ENCODE data around the gene PHACTR2.

The PHACTR2 gene

DNA sequence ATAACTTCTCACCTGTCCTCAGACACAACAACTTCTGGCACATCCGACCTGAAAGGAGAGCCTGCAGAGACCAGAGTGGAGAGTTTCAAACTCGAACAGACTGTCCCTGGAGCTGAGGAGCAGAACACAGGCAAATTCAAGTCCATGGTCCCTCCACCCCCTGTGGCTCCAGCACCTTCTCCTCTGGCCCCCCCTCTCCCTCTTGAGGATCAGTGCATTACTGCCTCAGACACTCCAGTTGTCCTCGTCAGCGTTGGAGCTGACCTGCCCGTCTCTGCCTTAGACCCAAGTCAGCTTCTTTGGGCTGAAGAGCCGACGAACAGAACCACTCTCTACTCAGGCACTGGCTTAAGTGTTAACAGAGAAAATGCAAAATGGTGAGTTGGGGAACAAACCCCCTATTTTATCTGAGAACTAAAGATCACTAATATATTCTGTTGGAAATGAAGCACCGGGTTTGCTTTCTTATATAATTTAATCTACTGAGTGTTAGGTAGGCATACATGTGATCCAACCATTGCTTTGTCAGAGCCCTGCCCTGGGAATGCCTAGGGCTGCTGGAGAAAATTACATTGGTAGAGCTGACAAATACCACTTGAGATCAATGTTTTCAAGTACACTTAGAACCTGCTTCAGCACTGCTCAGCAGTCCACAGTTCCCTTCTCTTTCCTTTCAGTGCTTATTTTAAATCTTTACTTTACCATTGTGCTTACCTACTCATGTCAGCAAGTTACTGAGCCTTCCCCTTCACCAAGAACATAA lies 87.8 kb downstream of the PHACTR2 start:
- no peak overlapping the region for H2AFZ ChIP-seq (ENCODE audit: low read depth, low read length)
- no peaks in the 10 kb centered on the region for H3K79me2 ChIP-seq (ENCODE audit: insufficient read depth, low read length)
- H3K9me3 ChIP-seq (ENCODE audit: insufficient read depth, low read length, severe bottlenecking) = no peaks in the 10 kb centered on the region
- no peak overlapping the region for H3K27ac ChIP-seq (ENCODE audit: low read length)
- ATAC-seq (ENCODE audit: insufficient read depth, low read depth) (no peak), DNase-seq (no peak)
- TF ChIP-seq, protein P1, sequence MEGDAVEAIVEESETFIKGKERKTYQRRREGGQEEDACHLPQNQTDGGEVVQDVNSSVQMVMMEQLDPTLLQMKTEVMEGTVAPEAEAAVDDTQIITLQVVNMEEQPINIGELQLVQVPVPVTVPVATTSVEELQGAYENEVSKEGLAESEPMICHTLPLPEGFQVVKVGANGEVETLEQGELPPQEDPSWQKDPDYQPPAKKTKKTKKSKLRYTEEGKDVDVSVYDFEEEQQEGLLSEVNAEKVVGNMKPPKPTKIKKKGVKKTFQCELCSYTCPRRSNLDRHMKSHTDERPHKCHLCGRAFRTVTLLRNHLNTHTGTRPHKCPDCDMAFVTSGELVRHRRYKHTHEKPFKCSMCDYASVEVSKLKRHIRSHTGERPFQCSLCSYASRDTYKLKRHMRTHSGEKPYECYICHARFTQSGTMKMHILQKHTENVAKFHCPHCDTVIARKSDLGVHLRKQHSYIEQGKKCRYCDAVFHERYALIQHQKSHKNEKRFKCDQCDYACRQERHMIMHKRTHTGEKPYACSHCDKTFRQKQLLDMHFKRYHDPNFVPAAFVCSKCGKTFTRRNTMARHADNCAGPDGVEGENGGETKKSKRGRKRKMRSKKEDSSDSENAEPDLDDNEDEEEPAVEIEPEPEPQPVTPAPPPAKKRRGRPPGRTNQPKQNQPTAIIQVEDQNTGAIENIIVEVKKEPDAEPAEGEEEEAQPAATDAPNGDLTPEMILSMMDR (IDR thresholded peaks at IDR 0.05; ENCODE audit: borderline replicate concordance, extremely low read depth, low read length, poor library complexity, severe bottlenecking) = no peak
- TF ChIP-seq EZH2 (IDR thresholded peaks at IDR 0.05; ENCODE audit: borderline replicate concordance, low read depth, low read length, severe bottlenecking) = no peak
- no peaks in the 10 kb centered on the region for H3K4me1 ChIP-seq (ENCODE audit: insufficient read depth, low read length)
- H3K9ac ChIP-seq (ENCODE audit: low read depth, low read length) = no peak overlapping the region
- no peaks in the 10 kb centered on the region for H3K36me3 ChIP-seq (ENCODE audit: insufficient read depth, low read length)
- H3K4me2 ChIP-seq (ENCODE audit: insufficient read depth, low read length) = no peak overlapping the region
- H4K20me1 ChIP-seq (ENCODE audit: insufficient read depth, low read length) = no peaks in the 10 kb centered on the region
- H3K27me3 ChIP-seq (ENCODE audit: insufficient read depth, low read length, poor library complexity) = no peaks in the 10 kb centered on the region
- no peak overlapping the region for H3K4me3 ChIP-seq (ENCODE audit: low read depth in 1 of 2, low read length in 2 of 2)

DNA sequence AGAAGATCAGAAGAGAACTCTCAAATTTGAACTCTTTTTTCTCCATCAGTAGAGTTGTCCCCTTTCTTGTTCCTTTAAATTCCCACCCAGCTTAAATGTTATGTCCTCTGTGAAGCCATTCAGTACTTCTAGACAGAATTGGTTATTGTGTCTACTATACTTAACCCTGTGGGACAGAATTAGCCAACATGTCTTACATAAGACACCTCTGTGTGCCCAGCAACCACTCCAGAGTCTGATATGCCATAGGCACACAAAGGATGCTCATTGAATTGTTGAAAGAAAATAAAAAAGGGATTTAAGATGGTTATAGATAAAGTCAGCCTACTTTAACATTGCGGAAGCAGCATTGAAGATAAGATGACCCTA lies 88.4 kb downstream of the PHACTR2 start:
- Histone ChIP-seq H2AFZ (ENCODE audit: low read depth, low read length) (no peak overlapping the region), H3K79me2 (ENCODE audit: insufficient read depth, low read length) (no peaks in the 10 kb centered on the region), H3K9ac (ENCODE audit: low read depth, low read length) (no peak overlapping the region), H3K4me1 (ENCODE audit: insufficient read depth, low read length) (no peaks in the 10 kb centered on the region), H3K36me3 (ENCODE audit: insufficient read depth, low read length) (no peaks in the 10 kb centered on the region), H3K27ac (ENCODE audit: low read length) (no peak overlapping the region), H4K20me1 (ENCODE audit: insufficient read depth, low read length) (no peaks in the 10 kb centered on the region), H3K9me3 (ENCODE audit: insufficient read depth, low read length, severe bottlenecking) (no peaks in the 10 kb centered on the region), H3K27me3 (ENCODE audit: insufficient read depth, low read length, poor library complexity) (no peaks in the 10 kb centered on the region), H3K4me3 (ENCODE audit: low read depth in 1 of 2, low read length in 2 of 2) (no peak overlapping the region), H3K4me2 (ENCODE audit: insufficient read depth, low read length) (no peak overlapping the region)
- ATAC-seq (ENCODE audit: insufficient read depth, low read depth) = no peak
- TF ChIP-seq EZH2 (IDR thresholded peaks at IDR 0.05; ENCODE audit: borderline replicate concordance, low read depth, low read length, severe bottlenecking) = no peak
- TF ChIP-seq, protein P1 (IDR thresholded peaks at IDR 0.05; ENCODE audit: borderline replicate concordance, extremely low read depth, low read length, poor library complexity, severe bottlenecking) = no peak
- no peak for DNase-seq

GRCh38 chr6:143767433-143767832 lies 89.7 kb downstream of the PHACTR2 start:
- TF ChIP-seq EZH2 (IDR thresholded peaks at IDR 0.05; ENCODE audit: borderline replicate concordance, low read depth, low read length, severe bottlenecking) = no peak
- TF ChIP-seq, protein P1 (IDR thresholded peaks at IDR 0.05; ENCODE audit: borderline replicate concordance, extremely low read depth, low read length, poor library complexity, severe bottlenecking) = no peak

More at GRCh38 chr6:143767433-143767832, 89.7 kb downstream of the PHACTR2 start:
- H3K4me2 ChIP-seq (ENCODE audit: insufficient read depth, low read length) = no peak overlapping the region
- ATAC-seq (ENCODE audit: insufficient read depth, low read depth) (no peak), DNase-seq (no peak)
- no peaks in the 10 kb centered on the region for H4K20me1 ChIP-seq (ENCODE audit: insufficient read depth, low read length)
- H3K4me3 ChIP-seq (ENCODE audit: low read depth in 1 of 2, low read length in 2 of 2) = no peak overlapping the region
- H3K27ac ChIP-seq (ENCODE audit: low read length) = no peak overlapping the region
- H3K4me1 ChIP-seq (ENCODE audit: insufficient read depth, low read length) = no peaks in the 10 kb centered on the region
- H3K9me3 ChIP-seq (ENCODE audit: insufficient read depth, low read length, severe bottlenecking) = no peaks in the 10 kb centered on the region
- no peaks in the 10 kb centered on the region for H3K36me3 ChIP-seq (ENCODE audit: insufficient read depth, low read length)
- no peaks in the 10 kb centered on the region for H3K79me2 ChIP-seq (ENCODE audit: insufficient read depth, low read length)
- no peak overlapping the region for H2AFZ ChIP-seq (ENCODE audit: low read depth, low read length)
- H3K9ac ChIP-seq (ENCODE audit: low read depth, low read length) = no peak overlapping the region
- no peaks in the 10 kb centered on the region for H3K27me3 ChIP-seq (ENCODE audit: insufficient read depth, low read length, poor library complexity)
